HG03460 (cell line): ENCODE data around the gene CHD2.
"Not testable (repeated sequence)": the region's sequence is repeated elsewhere in the genome, so short reads cannot be mapped to it uniquely, and the experiment has no call there.

ENCODE experiments used
- ATAC-seq: cut with Tn5 transposase; IDR thresholded peaks from one replicate; pipeline ENCODE4 v1.9.1; 2021; ENCODE audit not compliant: unreplicated experiment

CHD2 gene

DNA sequence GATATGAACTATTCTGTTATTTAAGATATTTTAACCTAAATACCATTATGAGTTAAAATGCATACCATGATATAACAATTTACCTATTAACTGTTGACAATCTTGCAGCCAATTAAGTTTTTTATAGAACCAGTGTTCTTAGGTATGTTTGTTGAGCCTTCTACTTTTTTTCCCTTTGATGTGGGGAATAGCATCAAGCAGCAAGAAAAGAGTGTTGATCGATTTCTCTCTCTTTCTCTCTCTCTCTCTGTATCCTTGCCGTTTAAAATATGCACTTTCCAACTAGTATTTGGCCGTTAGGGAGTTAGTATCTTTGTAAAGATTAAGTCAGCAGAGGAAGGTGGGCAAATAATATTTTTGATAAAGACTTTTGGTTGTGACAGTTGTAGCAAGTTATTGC is 5.9 kb downstream of the CHD2 start:
- ATAC-seq = no peak

DNA sequence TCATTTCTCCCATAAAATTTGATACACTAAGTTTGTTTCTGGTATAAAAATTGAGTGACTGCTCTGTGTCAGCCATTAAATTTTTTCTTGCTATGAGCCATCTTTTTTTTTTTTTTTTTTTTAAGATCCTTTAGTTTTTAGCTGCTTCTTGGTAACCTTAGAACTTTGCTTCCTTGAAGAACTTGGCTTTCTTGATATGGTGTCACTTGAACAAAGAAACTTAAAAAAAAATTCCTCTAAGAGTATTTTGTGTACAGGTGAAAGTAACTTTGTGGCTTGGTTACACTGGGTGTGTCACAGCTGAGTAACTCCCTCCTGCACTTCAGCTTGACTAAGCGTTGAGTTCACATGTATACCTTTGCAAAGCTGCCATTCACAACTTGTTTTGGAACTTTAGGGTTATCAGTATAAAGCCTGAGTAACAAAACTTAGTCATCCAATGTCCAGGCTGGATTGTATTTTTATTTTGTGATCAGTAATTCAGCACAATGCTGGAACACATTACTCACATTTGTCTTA is 6.5 kb downstream of the CHD2 start:
- ATAC-seq = peak; percentile 32

DNA sequence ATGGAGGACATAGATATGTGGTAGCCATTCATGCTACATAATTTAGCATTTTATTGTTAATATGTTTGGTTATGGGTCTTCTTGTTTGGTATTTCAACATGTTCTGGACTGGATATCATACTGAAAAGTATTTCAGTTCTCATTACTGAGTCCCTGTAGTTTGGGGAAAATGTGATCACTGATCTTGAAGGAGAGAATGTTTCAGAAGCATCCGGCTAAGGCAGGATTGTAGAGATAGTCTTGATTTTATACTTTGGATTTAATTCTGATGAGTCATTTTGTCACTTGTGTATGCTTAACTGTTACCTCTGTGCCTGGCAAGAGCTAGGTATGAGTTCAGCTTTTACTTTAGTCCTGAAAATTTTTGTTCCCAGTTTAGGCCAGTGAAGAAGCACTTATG is 7.1 kb downstream of the CHD2 start:
- ATAC-seq = no peak

DNA sequence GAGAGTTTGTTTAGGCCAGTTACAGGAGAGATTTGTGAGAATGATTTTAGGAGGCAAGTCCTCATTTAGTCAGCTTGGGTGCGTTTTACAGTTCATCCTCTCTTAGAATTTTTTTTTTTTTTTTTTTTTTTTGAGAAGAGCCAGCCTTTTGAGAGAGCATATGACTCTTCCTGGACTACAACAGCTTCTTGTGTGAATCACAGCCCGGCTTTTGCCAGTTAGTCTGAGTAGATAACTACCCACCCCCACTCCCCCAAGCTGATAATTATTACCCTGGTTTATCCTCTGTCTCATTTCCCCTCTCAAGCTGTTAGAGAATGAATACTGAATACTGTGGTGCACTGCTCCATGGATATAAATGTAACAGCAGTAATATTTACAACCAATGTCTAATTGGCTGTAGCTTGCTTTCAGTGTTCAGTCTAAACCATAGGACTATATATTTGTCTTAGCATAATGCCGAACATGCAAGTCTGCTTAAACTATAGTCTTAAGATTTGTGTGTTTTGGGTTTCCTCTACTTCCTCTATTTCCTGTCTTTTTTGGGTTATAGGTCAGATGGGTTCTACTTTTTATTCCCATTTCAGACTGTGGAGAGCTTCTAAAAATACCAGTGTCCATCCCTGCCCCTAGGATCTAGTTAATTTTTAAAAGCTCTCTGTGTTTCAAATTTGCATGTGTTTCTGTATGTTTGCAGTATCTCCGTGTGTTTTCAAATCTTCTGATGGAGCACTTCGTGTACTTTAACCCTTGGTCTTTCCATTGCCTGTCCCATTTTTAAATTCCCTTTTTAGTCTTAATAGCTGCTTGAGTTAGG is 8.0 kb downstream of the CHD2 start:
- no peak for ATAC-seq

DNA sequence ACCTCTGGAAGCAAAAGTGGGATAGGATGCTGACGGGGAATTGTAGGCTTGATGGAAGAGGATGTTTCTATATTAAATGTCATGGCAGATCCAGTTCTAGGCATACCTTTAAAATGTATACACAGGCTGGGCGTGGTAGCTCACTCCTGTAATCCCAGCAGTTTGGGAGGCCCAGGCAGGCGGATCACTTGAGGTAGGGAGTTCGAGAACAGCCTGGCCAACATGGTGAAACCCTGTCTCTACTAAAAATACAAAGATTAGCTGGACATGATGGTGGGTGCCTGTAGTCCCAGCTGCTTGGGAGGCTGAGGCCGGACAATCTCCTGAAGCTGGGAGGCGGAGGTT is 8.6 kb downstream of the CHD2 start:
- no peak for ATAC-seq

DNA sequence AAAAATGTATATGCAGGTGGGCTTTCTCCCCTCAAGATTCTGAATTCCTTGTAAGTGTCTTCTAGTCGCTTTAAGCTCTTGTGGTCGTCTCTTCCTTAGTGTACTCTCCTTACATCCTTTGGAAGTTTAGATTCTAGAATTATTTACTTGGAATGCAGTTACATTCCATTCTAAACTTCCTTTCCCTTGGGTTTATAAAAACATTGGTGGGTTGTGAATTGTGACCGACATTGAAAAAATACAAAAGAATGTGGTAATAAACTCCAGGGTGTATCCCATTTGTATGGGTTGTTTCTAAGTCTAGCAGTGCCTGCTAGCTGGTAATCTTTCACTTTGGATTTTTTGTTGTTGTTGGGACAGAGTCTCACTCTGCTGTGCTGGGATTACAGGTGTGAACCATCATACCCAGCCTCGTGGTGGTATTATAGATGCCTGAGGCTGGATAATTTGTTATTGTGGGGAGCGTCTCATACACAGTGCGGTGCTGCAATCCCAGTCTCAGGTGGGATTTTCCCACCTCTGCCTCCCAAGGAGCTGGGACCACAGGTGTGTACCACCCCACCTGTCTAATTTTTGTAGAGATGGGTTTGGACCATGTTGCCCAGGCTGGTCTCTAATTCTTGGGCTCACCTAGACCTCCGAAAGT is 9.1 kb downstream of the CHD2 start:
- ATAC-seq = no peak

DNA sequence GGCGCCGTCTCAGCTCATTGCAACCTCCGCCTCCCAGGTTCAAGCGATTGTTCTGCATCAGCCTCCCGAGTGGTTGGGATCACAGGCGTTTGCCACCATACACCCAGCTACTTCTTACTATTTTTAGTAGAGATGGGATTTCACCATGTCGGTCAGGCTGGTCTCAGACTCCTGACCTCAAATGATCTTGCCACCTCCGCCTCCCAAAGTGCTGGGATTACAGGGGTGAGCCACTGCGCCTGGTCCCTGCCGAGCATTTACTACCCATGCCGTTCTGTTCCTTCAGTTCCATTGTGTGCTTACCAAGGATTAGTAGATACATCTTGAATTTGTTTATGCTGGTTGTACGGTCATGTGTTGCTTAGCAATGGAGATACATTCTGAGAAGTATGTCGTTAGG is 10.3 kb downstream of the CHD2 start:
- ATAC-seq = no peak

DNA sequence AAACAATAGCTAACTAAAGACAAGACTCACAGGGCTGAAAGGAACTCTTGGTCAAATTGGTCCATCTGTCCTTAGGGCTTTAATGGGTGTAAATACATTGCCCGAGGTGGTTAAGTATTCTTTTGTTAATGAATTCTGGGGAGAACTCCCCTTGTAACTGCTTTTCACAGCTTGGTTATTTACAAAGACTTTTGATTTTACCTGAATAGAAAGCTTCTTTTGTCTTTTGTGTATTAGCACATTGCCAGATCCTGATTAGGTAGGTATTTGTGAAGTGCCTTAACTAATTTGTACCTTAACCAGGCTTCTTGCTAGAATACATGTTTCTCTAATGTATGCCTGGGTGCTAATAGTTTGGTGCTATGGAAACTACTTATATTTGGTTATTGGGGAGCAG is 14.0 kb downstream of the CHD2 start:
- ATAC-seq = no peak

DNA sequence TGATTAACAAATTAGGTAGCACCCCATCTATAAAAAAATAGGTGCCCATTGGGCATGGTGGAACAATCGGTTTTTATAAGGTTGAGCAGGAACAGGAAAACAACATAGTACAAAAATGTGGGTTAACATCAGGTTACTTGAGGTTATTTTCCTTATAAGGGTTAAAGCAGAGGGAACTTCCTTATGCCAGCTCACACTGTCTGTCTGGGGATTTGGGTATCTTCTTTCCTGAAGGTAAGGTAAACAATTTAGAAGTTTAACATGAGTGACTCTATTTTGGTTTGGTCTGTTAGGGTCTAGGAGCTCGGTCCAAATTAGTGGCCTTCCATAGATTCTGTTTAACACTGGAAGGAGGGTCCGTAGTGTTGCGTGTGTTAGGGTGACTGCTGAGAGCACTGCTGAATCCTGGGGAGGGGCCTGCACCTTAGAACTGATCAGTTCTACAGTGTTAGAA is 14.7 kb downstream of the CHD2 start:
- ATAC-seq = peak; percentile 58

DNA sequence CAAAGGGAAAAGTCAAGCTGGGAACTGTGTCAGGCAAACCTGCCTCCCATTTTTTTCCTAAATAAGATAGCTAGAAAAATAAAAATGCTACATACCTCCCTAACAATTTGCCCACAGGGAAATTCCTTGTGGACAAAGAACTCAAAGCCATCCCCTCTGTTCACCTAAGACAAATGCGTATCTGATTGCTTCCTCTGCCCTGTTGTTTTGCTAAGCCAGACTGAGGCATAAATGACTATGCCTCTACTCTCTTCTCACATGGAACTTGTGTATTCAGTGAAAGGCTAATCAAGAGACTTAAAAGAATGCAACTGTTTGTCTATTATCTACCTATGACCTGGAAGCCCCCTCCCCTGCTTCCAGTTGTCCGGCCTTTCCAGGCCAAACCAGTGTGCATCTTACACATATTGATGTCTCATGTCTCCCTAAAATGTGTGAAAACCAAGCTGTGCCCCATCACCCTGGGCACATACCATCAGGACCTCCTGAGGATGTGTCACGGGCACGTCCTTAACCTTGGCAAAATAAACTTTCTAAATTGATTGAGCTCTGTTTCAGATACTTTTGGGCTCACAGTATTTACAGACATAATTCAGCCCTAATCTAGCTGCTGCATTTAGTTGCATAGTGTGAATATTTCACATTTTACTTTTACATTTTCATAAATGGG is 15.8 kb downstream of the CHD2 start:
- no peak for ATAC-seq

DNA sequence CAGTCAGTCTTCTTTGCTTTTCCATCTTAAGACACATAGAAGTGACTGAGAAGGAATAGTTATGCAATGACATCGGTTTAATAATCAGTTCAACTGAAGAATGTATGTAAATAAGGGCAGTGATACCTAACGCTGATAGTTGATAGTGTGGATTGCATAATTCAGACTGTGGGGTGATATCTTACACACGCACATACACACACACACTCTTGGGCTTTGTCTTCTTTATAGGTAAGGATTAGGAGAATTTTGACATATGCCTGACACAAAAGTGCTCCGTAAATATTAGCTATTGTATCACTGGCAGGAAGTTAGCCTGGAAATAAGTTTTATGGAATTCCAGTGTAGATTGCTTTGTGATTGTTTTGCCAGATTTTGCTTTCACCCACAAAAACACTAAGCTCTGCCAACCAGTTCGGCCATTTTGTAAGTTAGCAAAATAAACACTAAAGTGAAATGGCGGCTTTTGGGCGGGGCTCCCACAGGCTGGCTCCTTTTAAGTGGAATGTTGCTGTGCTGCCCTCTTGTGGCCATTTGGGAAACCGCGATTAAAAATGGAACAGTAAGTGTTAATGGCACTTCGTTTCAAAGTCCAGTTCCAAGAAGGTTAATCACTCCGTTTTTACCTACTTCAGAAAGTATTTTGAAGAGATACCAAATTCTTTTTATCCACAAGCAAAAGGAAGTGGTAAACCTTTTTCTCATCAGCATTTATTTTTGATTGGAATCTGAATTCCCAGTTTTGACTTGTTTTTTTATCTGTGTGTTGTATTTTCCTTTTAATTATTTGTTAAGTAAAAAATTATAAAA is 17.7 kb downstream of the CHD2 start:
- no peak for ATAC-seq

DNA sequence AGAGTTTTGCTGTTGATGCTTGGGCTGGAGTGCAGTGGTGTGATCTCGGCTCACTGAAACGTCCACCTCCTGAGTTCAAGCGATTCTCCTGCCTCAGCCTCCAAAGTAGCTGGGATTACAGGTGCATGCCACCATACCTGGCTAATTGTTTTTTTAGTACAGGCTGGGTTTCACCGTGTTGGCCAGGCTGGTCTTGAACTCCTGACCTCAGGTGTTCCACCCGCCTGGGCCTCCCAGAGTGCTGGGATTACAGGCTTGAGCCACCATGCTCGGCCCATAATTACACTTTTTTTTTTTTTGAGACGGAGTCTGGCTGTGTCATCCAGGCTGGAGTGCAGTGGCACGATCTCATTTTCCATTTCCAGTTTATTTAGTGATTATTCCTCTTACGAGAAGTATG is 18.8 kb downstream of the CHD2 start:
- ATAC-seq = not testable (repeated sequence)

DNA sequence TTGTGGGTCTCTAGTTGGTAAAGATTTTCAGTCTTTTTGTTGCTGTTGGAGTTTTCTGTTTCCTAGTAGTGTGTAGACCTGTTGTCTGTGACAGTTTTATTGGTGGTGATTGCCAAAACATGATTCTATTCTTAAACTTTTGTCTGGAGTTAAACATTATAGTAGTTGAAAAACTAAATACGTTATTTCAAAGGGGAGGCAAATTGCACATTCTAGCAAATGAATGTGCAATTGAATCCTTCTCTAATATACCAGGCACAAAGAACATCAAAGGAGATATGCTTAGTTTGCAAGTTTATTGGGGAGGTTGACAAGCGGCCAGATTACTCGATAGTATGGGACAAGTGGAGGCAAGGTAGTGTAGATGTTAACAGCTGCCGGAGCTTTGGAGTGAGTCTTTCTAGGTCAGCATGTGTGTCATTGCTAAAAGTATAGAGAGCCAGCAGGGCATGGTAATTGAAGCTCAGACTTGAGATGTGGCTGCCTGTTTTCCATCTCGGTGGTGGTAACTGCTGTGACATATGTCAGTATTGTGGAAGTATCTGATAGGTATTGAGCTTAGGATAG is 20.6 kb downstream of the CHD2 start:
- no peak for ATAC-seq

DNA sequence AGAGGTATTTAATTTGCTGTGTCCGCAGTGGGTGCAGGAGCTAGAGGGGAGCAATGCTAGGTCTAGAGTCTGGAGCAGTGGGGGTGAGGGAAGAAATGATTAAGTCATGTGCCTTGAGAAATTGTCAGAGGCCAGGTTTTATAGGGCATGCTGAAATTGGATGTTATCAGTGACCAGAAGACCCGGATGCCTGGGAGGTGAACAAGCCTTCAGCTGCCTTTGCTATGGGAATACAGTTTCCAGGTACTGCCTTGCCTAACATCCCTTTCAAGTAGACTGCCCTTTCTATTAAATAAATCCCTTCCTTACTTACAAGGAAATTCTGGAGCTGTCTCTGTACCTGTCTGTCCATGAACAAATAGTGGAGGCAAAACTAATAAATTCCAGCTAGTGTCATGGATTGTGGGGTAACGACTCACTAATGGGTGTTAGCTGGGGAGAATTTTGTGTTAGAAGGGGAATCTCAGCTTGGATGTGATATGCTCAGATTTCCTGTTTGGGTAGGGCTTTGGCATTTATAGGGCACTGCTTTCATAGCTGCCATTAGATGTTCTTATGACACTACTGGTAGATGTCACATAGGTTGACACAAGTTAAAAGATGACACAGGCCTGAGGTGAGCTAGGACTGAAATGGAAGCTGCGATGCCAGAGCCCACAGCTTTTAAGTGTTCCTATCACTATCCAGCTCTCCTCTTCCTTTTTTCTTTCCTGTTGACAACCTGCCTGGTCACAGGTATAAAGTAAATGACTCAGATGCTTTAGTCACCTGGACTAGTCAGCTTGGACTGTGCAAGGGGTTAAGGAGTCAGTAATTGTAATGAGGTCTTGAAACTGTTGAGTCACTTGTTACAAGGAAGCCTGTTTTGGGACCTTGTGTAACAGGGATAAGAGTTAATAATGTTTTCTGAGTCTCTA is 21.3 kb downstream of the CHD2 start:
- ATAC-seq = no peak

DNA sequence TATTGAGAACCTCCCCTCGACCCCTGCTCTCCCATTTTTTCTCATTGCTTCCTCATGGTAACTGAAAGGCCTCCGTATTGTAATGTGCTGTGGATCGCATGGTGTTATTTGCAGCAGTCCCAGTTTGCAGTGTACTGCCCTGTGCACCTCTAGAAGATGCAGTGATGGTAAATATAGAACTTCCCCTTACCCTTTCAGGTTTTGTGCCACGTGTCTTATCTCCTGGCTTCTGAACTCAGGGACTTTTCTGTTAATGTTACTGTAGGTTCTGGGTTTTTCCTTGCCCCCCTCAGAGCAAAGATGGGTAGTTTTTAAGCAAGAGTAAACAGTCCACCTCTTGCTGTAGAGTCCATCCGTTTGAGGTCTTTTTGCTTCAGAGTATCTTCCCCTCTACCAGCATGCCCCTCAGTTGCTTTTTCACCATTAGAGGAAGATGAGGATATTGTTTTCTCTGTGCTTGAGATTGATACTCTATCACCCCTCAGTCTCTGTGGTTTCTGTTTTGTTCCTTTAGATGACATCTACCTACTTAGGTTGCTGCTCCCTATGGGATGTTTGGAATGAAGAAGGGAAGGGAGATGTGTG is 22.4 kb downstream of the CHD2 start:
- ATAC-seq = peak; percentile 63

DNA sequence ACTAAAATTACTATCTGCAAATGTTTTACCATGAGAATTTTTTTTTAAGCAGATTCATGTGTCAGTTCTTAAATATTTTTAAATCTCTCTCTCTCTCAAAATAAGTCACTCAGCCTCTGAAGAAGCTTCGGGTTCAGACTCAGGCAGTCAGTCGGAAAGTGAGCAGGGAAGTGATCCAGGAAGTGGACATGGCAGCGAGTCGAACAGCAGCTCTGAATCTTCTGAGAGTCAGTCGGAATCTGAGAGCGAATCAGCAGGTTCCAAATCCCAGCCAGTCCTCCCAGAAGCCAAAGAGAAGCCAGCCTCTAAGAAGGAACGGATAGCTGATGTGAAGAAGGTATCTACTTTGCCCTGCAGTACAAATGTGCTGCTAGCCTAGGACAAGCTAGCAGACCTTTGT is 24.1 kb downstream of the CHD2 start:
- no peak for ATAC-seq

DNA sequence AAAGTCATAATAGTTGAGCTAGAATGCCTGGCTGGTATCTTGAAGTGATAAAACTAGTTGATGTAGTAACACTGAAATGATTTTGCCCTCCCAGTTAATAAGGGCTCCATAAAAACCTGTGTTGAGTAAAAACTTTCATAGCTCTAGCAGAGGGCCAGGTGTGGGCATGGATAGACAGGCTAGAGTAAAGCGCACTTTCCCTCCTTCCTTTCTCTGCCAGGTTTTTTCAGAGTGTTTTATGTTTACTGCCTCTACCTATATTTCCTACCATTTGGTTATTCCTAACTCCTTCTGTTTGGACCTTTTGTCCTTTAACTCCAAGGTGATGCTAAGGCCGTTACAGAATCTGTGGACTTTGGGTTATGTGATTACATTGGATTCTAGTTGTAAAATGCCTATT is 25.3 kb downstream of the CHD2 start:
- ATAC-seq = no peak

DNA sequence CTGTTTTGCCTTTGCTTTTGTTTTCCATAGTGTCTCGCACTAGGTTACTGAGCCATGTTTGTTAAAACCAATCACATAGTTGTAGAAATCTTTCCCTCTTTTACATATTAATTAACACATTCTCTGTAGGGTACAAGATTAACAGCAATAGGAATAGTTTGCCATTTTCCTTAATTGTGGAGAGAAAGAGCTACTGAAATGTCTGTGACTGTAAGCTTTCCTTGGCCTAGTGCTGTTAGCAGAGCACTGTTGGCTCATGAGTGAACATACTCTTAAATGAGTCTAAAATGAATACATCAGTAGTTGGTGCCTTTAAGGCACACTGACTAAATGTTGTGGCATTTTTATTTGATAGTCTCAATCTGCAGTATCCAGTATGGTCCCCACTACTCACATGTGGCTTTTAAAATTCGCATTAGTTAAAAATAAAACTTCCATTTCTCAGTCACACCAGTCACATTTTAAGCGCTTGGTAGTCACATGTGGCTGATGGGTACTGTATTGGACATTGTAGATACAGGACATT is 28.2 kb downstream of the CHD2 start:
- no peak for ATAC-seq

DNA sequence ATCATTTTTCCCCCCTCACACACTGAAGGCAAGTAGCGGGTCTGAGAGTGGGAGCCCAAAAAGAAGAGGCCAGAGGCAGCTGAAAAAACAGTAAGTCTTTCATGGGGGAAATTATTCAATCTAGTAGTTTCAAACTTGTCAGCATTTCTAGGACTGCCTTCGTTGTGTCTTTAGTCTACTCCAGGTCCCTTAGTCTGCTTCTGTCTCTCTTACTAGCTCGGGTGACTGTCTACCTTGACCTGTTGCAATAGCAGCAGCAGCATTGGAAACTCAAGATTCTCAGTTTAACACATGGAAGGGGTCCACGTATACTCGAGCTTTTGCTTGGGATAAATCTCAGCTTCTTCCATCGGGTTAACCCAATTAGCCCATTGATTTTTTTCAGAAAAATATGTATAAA is 28.9 kb downstream of the CHD2 start:
- no peak for ATAC-seq
